K562 (cell line): ENCODE results near the gene USH1G. TPM values are rescaled to one million over a fixed set of nuclear protein-coding genes. Genes with fewer than 3 reads are reported as not detected.

Source experiments
- CBX5 ChIP-seq: IDR thresholded peaks from 2 replicates; pipeline ENCODE4 v1.6.1; 2014; ENCODE audit warnings: low read depth, borderline replicate concordance
- CEBPG ChIP-seq, 3 experiments: fragments of 200-800 bp in 1 of 3; sonication (Bioruptor generic) in 1 of 3; sonication (generic) in 1 of 3; formaldehyde crosslinking in 1 of 3; IDR thresholded peaks in 2 of 3; conservative IDR thresholded peaks in 1 of 3; 2 replicates each; pipeline versions ENCODE4 v1.6.1 to v1.8.0; 2016 to 2022; ENCODE audit warnings: missing compliant biosample characterization in 2 of 3, missing genetic modification characterization in 2 of 3, mild to moderate bottlenecking in 1 of 3, missing genetic modification reagents in 1 of 3
- EP400 ChIP-seq: fragments of 450-650 bp; IDR thresholded peaks from 2 replicates; pipeline ENCODE4 v1.6.1; 2017; ENCODE audit warnings: antibody characterized with exemption, mild to moderate bottlenecking, moderate library complexity
- HMG20A ChIP-seq: fragments of 450-650 bp; formaldehyde crosslinking; conservative IDR thresholded peaks from 2 replicates; pipeline ENCODE4 v1.4.0; 2020; ENCODE audit warnings: mild to moderate bottlenecking, mixed read lengths
- KDM1A ChIP-seq, 2 experiments: fragments of 450-650 bp; IDR thresholded peaks; 2 replicates each; pipeline ENCODE4 v1.6.1; 2016; ENCODE audit warnings: mild to moderate bottlenecking in 2 of 2
- NR2F6 ChIP-seq: fragments of 450-650 bp; formaldehyde crosslinking; IDR thresholded peaks from 2 replicates; pipeline ENCODE4 v1.4.0; 2020; ENCODE audit warnings: mild to moderate bottlenecking
- PURB ChIP-seq: sonication (generic); formaldehyde crosslinking; IDR thresholded peaks from 2 replicates; pipeline ENCODE4 v1.9.0; 2021; ENCODE audit warnings: low read depth, mild to moderate bottlenecking, missing genetic modification reagents
- RNF219 ChIP-seq: fragments of 250-450 bp; sonication (Bioruptor Pico); IDR thresholded peaks from 2 replicates; pipeline ENCODE4 v1.5.0; 2022; ENCODE audit warnings: mild to moderate bottlenecking
- SMAD4 ChIP-seq: fragments of 250-450 bp; sonication (Bioruptor Pico); conservative IDR thresholded peaks from 2 replicates; pipeline ENCODE4 v1.8.0; 2021; ENCODE audit warnings: inconsistent platforms, mild to moderate bottlenecking, moderate library complexity
- SRSF3 ChIP-seq: fragments of 200-400 bp; formaldehyde crosslinking; IDR thresholded peaks from 2 replicates; pipeline ENCODE4 v1.6.1; 2016; ENCODE audit warnings: mild to moderate bottlenecking, low read length, moderate library complexity; ENCODE audit not compliant: insufficient read depth
- TAF15 ChIP-seq: fragments of 200-400 bp; formaldehyde crosslinking; IDR thresholded peaks from 2 replicates; pipeline ENCODE4 v1.6.1; 2017; ENCODE audit warnings: mild to moderate bottlenecking, low read depth, low read length, moderate library complexity
- TBL1XR1 ChIP-seq, 2 experiments: IDR thresholded peaks; 2 replicates each; pipeline ENCODE4 v1.6.1; 2012; ENCODE audit warnings: improper control_type of control experiment in 2 of 2, low read length in 2 of 2, mild to moderate bottlenecking in 1 of 2
- TRIM25 ChIP-seq: fragments of 450-650 bp; IDR thresholded peaks from 2 replicates; pipeline ENCODE4 v1.7.0; 2016; ENCODE audit warnings: borderline replicate concordance
- ZBTB26 ChIP-seq: fragments of 450-650 bp; formaldehyde crosslinking; IDR thresholded peaks from 2 replicates; pipeline ENCODE4 v1.4.0; 2022; ENCODE audit warnings: missing genetic modification characterization
- ZBTB49 ChIP-seq: sonication (generic); formaldehyde crosslinking; IDR thresholded peaks from 2 replicates; pipeline ENCODE4 v1.8.0; 2022; ENCODE audit warnings: missing genetic modification reagents, mild to moderate bottlenecking, borderline replicate concordance
- ZFX ChIP-seq: sonication (generic); formaldehyde crosslinking; IDR thresholded peaks from 2 replicates; pipeline ENCODE4 v1.8.0; 2022; ENCODE audit warnings: mild to moderate bottlenecking, missing genetic modification reagents, moderate library complexity
- ZNF644 ChIP-seq: fragments of 200-800 bp; sonication (Bioruptor generic); IDR thresholded peaks from 2 replicates; pipeline ENCODE4 v1.6.1; 2016; ENCODE audit warnings: low read depth, missing genetic modification characterization, missing compliant biosample characterization
- polyA plus RNA-seq, 8 experiments: library from polyadenylated mRNA; depleted of rRNA in 4 of 8; stranded (reverse) in 5 of 8; unstranded in 3 of 8; fragments of >200 nt; fragmentation: Nextera tagmentation in 2 of 8; fragmentation: Illumina TruSeq in 1 of 8; extraction: Ambion mirVana in 2 of 8; extraction: Trizol in 1 of 8; gene quantifications; 2 replicates each; pipeline versions ENCODE4 v1.2.1 to v1.2.3, GENCODE V29; 2011 to 2014; ENCODE audit warnings: inconsistent platforms in 1 of 8, missing spikeins in 1 of 8
- total RNA-seq, 7 experiments: library from RNA; depleted of rRNA in 6 of 7; stranded (reverse); fragments of >200 nt in 6 of 7; fragmentation: Illumina TruSeq in 2 of 7; extraction: Trizol in 2 of 7; gene quantifications; 2 replicates each; pipeline versions ENCODE4 v1.2.1 to v1.2.3, GENCODE V29; 2011 to 2021; ENCODE audit warnings: low replicate concordance in 1 of 7

Gene USH1G
- total and polyA plus RNA-seq, 9 of the 15 experiments (the other 6 are each of a cell fraction or from before 2014, with no cell fraction given): 0.22 to 1.00 (median 0.64) TPM; not detected in 2

- no peak for TF ChIP-seq ZBTB26 (CRISPR knock-in tag)
- peak in 1 of 2 experiments; percentile 51; a peak in 1 of 4 replicates for TF ChIP-seq KDM1A (IDR thresholded peaks at IDR 0.05)
- no peak for TF ChIP-seq PURB (CRISPR knock-in tag)
- no peak for TF ChIP-seq RNF219 (CRISPR knock-in tag)
- no peak for TF ChIP-seq TRIM25
- no peak for TF ChIP-seq TAF15
- TF ChIP-seq TBL1XR1 (IDR thresholded peaks at IDR 0.05; ENCODE audit: low read length in 2 of 2): no peak
- TF ChIP-seq ZBTB49: no peak
- TF ChIP-seq ZNF644 (tag): no peak
- TF ChIP-seq HMG20A: no peak
- TF ChIP-seq CBX5: no peak
- peak; percentile 65 for TF ChIP-seq ZFX (CRISPR knock-in tag)
- TF ChIP-seq CEBPG (CRISPR knock-in tag; IDR thresholded peaks at IDR 0.05): no peak
- no peak for TF ChIP-seq CEBPG (tag; conservative IDR thresholded peaks at IDR 0.05 in 1 of 2, IDR thresholded peaks at IDR 0.05 in 1 of 2)
- TF ChIP-seq SMAD4 (CRISPR knock-in tag): no peak
- TF ChIP-seq EP400: peak; percentile 97
- TF ChIP-seq NR2F6: no peak
- no peak for TF ChIP-seq SRSF3
These were observed 37.7 kb upstream of the USH1G start (continued) for GRCh38 chr17:74960570-74961342.
